Gastrocnemius medialis (tissue), 4 donors: Measurements from ENCODE around the gene FLT1. TPM values are rescaled to one million over a fixed set of nuclear protein-coding genes. Genes with fewer than 3 reads are reported as not detected.

Experiments used
- ATAC-seq, 2 donors: fragments of 150-250 bp; one replicate each; pipeline ENCODE4 v1.9.1; 2016
- DNase-seq, 2 donors: peaks; one replicate each; pipeline ENCODE4 v3.0.0-alpha.2; 2019
- H3K27ac ChIP-seq, 4 donors: fragments of 200-600 bp; sonication (generic); 1 replicate in 1 of 4; 2 replicates in 3 of 4; pipeline ENCODE4 v1.5.1; 2016 to 2018; ENCODE audit warnings: mild to moderate bottlenecking in 2 of 4, moderate library complexity in 1 of 4
- H3K27me3 ChIP-seq, 3 donors: fragments of 200-600 bp; sonication (generic) in 2 of 3; 1 replicate in 1 of 3; 2 replicates in 2 of 3; pipeline versions ENCODE4 v1.5.1 to v1.6.0; 2016 to 2019; ENCODE audit warnings: mild to moderate bottlenecking in 1 of 3, moderate library complexity in 1 of 3
- H3K36me3 ChIP-seq, 2 donors: fragments of 200-600 bp; sonication (generic) in 1 of 2; one replicate each; pipeline ENCODE4 v1.5.1; 2017 to 2018
- H3K4me1 ChIP-seq, 2 donors: fragments of 200-600 bp; sonication (generic) in 1 of 2; one replicate each; pipeline ENCODE4 v1.5.1; 2016 to 2017; ENCODE audit warnings: mild to moderate bottlenecking in 2 of 2
- H3K4me3 ChIP-seq, 4 donors: fragments of 200-600 bp; sonication (generic) in 3 of 4; 1 replicate in 1 of 4; 2 replicates in 3 of 4; pipeline ENCODE4 v1.5.1; 2016 to 2019; ENCODE audit warnings: mild to moderate bottlenecking in 2 of 4
- H3K9me3 ChIP-seq, 3 donors: fragments of 200-600 bp; sonication (generic) in 2 of 3; 1 replicate in 1 of 3; 2 replicates in 2 of 3; pipeline ENCODE4 v1.5.1; 2016 to 2019
- CTCF ChIP-seq, 5 experiments: fragments of 450-650 bp in 3 of 5; fragments of 200-600 bp in 2 of 5; sonication (generic) in 2 of 5; IDR thresholded peaks in 4 of 5; conservative IDR thresholded peaks in 1 of 5; 1 replicate in 4 of 5; 2 replicates in 1 of 5; pipeline ENCODE4 v1.5.1; 2016 to 2019; ENCODE audit warnings: antibody characterized with exemption in 5 of 5, mild to moderate bottlenecking in 3 of 5, moderate library complexity in 3 of 5
- POLR2A ChIP-seq, 2 donors: fragments of 450-650 bp; IDR thresholded peaks; one replicate each; pipeline ENCODE4 v1.6.1; 2017; ENCODE audit warnings: antibody characterized with exemption in 2 of 2, mild to moderate bottlenecking in 2 of 2, moderate library complexity in 2 of 2
- in situ Hi-C, 4 donors: fragments of 200-750 bp; cut with MboI; loops; one replicate each; pipeline versions ENCODE4 v1.15.0 to v1.8.0; 2017; ENCODE audit warnings: low sequenced_read_pairs in 4 of 4
- intact Hi-C: fragments of 100-400 bp; cut with DNase I; formaldehyde crosslinking; loops from one replicate; pipeline ENCODE4 v1.15.1; 2023; ENCODE audit warnings: low total_unique reads
- total RNA-seq, 4 donors: library from RNA; depleted of rRNA; stranded (reverse); fragments of >200 nt; gene quantifications; one replicate each; pipeline versions ENCODE4 v1.1.0 to v1.2.3, GENCODE V29; 2016

FLT1 gene
- total RNA-seq, 4 donors from 2014 or later: 20.7 to 42.9 (median 29.5) TPM

- ATAC-seq (no peak), DNase-seq (no peak)
- intact Hi-C loops: no loop called here
- H3K27ac ChIP-seq: no peak overlapping the region
- peaks cover 0 to 4% of the 10 kb centered on the region in 2 donors for H3K4me1 ChIP-seq
- no peaks in the 10 kb centered on the region for H3K36me3 ChIP-seq
- H3K9me3 ChIP-seq: no peaks in the 10 kb centered on the region
- in situ Hi-C loops: no loop called here
- H3K4me3 ChIP-seq: no peak overlapping the region
- no peak for TF ChIP-seq CTCF (IDR thresholded peaks at IDR 0.05 in 4 of 5, conservative IDR thresholded peaks at IDR 0.05 in 1 of 5)
- no peak for TF ChIP-seq POLR2A (IDR thresholded peaks at IDR 0.05)
- no peaks in the 10 kb centered on the region for H3K27me3 ChIP-seq
These were observed 119.5 kb downstream of the FLT1 start for GRCh38 chr13:28375250-28375930.

- Histone ChIP-seq H3K36me3 (no peaks in the 10 kb centered on the region), H3K9me3 (no peaks in the 10 kb centered on the region), H3K27me3 (no peaks in the 10 kb centered on the region), H3K4me3 (no peak overlapping the region), H3K4me1 (no peaks in the 10 kb centered on the region), H3K27ac (no peak overlapping the region)
- TF ChIP-seq POLR2A (IDR thresholded peaks at IDR 0.05) (no peak), CTCF (IDR thresholded peaks at IDR 0.05 in 4 of 5, conservative IDR thresholded peaks at IDR 0.05 in 1 of 5) (no peak)
- in situ Hi-C loops (no loop called here), intact Hi-C loops (no loop called here)
- peak in 1 of 2 donors; percentile 14 for ATAC-seq
- no peak for DNase-seq
These were observed 121.1 kb downstream of the FLT1 start for GRCh38 chr13:28373810-28374209.

- H3K4me3 ChIP-seq: no peak overlapping the region
- TF ChIP-seq CTCF (IDR thresholded peaks at IDR 0.05 in 4 of 5, conservative IDR thresholded peaks at IDR 0.05 in 1 of 5) (no peak), POLR2A (IDR thresholded peaks at IDR 0.05) (no peak)
- H3K27me3 ChIP-seq: no peaks in the 10 kb centered on the region
- intact Hi-C loops: no loop called here
- in situ Hi-C loops: no loop called here
- DNase-seq: no peak
- H3K4me1 ChIP-seq: no peaks in the 10 kb centered on the region
- H3K36me3 ChIP-seq: no peaks in the 10 kb centered on the region
- no peak for ATAC-seq
- H3K27ac ChIP-seq: no peak overlapping the region
- no peaks in the 10 kb centered on the region for H3K9me3 ChIP-seq
These were observed 124.5 kb downstream of the FLT1 start for GRCh38 chr13:28370448-28370847.

GRCh38 chr13:28358708-28359107 lies 136.2 kb downstream of the FLT1 start:
- ATAC-seq (no peak), DNase-seq (no peak)
- no peaks in the 10 kb centered on the region for H3K36me3 ChIP-seq
- intact Hi-C loops (no loop called here), in situ Hi-C loops (no loop called here)
- no peaks in the 10 kb centered on the region for H3K27me3 ChIP-seq
- H3K9me3 ChIP-seq: no peaks in the 10 kb centered on the region
- H3K27ac ChIP-seq: no peak overlapping the region
- H3K4me1 ChIP-seq: no peaks in the 10 kb centered on the region
- TF ChIP-seq CTCF (IDR thresholded peaks at IDR 0.05 in 4 of 5, conservative IDR thresholded peaks at IDR 0.05 in 1 of 5): no peak
- no peak for TF ChIP-seq POLR2A (IDR thresholded peaks at IDR 0.05)
- no peak overlapping the region for H3K4me3 ChIP-seq
